Activated CD8-positive, alpha-beta memory T cell treated with anti-CD3 and anti-CD28 coated beads for 1 hour (primary cell): Measurements from ENCODE around the gene ADTRP.
"Not testable (repeated sequence)": the region's sequence is repeated elsewhere in the genome, so short reads cannot be mapped to it uniquely, and the experiment has no call there.

Experiments
- DNase-seq, 2 donors: peaks; one replicate each; pipeline ENCODE4 v3.0.0-alpha.2; 2020; ENCODE audit warnings: low read depth in 1 of 2; ENCODE audit errors: extremely low read depth in 1 of 2

ADTRP gene

DNA sequence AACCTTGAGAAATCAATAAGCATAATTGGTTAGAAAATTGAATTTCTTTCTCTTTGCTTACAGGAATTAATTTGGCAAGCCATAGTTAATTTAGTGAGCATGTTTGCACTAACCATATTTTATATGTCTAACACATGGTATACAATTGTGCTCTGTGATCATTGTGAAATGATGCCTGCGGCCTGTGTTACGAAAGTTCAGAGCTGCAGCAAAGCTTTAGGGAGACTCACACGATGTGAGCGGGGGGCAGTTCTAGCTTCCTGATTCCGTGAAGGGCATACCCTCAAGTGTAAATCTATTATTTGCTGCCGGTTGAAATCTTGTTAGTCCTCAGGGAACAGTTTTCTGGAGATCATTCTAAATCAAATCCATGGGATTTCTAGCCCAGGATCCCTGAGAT, 25.5 kb upstream of the ADTRP start:
- no peak for DNase-seq

DNA sequence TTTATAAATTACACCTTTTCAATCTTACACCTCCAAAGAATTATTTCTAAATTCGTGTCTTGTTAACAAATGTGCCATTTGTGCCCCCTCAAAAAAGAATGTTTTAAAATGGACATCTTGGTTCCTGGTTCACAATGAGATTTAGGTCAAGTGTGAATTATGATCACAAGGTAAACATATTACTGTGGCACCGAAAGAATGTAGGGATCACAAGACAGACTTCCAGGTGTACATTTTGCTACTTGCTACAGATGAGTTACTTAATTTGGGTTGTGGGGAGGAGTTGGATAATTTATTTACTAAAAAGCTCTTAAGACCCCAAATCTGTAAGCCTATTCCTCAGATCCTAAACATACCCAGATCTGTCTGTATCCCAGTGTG, 25.0 kb upstream of the ADTRP start:
- no peak for DNase-seq

DNA sequence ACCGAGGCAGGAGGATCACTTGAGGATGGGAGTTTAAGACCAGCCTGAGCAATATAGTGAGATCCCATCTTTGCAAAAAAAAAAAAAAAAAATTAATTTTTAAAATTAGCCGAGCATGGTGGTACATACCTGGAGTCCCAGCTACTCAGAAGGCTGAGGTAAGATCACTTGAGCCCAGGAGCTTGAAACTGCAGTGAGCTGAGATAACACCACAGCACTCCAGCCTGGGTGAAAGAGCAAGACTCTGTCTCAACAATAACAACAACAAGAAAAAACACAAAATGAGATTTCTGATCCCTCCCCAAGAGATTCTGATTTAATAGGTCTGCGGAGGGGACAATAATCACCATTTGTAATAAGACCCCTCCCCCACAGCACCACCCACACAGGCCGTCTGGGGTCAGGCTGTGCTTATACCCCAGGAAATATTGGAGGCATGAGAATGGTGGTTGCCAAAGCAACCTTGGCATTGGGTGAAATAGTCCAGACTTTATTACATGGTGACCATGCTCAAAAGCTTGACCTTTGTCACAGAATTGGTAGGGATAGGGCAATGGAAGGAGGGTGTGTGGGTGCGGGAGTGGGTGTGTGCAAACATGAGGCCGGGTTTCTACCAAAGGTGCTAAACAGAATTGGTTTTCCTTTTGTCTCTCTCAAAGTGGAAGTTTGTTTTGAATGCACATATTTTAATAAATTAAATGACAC, 24.4 kb upstream of the ADTRP start:
- no peak for DNase-seq

DNA sequence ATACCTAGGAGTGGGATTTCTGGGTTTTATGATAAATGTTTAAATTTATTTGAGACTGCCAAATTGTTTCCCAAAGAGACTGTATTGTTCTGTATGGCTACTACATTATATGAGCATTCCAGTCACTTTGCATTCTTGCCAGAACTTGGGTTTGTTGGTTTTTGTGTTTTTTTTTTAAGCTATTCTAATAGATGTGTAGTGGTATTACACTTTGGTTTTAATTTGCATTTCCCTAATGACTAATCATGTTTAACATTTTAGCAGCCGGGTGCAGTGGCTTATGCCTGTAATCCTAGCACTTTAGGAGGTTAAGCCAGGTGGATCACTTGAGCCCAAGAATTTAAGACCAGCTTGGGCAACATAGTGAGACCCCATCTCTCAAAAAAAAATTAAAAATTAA, 21.9 kb upstream of the ADTRP start:
- not testable (repeated sequence) for DNase-seq

DNA sequence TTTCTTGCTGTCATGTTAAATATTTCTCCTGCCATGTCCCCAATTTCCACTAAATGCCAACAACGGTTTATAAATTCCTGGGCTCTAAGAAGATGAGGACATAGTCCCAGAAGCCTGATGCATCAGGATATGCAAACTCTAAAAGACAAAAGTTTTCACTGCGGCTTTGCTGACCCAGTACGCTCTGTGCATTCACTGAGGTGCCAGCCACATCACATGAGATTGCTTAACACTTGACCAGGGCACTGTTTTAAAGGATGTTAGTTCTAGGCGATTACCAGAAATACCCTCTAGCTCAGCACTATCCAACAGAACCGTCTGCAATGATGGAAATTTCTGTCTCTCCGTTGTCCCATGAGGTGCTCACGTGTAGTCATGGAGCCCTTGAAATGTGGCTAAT, 19.9 kb upstream of the ADTRP start:
- DNase-seq = no peak

DNA sequence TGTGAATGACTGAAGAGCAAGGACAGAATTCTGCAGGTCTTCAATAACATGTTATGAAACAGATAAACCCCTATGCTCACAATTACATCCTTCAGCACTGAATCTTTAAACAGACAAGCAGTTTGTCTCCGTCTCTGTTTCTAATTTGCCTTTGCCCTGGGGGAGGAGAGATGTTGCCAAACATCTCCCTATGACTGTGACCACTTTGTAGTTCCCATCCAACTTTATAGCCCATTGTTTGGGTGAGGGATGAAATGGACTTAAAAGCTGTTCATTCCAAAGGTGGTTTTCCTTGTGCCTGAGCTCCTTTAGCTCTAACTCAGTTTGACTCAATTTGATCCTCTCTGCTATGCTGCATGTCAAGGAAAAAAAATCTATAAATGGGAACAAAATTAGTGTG, 19.5 kb upstream of the ADTRP start:
- DNase-seq = no peak

DNA sequence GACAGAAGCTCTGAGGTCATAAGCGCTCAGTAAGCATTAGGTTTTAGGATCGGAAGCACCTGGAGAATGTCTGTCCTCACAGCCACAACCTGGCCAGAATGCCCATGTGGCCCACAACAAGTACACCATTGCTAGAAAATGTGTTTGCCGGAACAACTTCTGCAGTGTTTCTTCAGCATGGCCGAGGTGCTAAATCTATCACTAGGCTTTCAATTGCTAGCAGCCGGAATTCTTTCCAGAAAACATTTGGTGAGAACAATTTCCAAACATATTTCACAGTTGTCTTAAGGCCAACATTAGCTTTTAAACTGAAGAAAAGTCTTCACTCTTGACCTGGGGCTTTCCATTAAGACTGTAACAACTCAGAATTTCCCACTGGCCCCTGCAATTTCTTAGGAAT, 18.2 kb upstream of the ADTRP start:
- no peak for DNase-seq

DNA sequence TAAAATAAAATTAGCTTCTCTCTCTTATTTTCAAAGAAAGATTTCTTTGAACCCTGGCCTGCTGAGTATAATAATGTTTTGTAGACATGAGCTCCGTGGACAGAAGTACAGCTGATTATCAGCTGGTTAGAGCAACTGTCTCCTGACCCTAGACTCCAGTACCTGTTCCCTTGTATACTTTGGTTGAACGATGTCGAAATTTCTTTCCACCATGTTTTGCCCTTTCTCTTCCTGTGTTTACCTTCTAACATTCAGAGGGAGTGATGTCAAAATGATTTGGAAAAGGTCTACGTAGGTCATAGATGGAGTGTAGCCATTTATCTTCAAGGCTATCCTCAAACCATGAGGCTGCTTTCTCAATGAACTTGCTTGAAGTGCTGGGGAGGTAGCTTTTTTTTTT, 16.8 kb upstream of the ADTRP start:
- DNase-seq = no peak

DNA sequence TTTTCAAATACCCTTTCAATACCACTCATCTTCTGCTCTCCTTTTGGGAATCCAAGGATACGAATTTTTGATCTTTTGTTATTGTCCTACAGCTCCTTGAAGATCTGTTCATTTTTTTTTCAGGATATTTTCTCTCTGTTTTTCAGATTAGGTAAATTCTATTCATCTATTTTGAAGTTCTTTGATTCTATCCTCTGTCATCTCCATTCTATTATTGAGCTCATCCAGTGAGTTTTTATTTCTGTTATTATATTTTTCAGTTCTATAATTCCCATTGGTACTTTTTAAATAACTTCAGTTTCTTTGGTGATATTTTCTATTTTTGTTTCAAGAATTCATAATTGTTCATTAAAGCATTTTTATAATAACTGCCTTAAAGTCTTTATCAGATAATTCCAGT, 14.7 kb upstream of the ADTRP start:
- no peak for DNase-seq

DNA sequence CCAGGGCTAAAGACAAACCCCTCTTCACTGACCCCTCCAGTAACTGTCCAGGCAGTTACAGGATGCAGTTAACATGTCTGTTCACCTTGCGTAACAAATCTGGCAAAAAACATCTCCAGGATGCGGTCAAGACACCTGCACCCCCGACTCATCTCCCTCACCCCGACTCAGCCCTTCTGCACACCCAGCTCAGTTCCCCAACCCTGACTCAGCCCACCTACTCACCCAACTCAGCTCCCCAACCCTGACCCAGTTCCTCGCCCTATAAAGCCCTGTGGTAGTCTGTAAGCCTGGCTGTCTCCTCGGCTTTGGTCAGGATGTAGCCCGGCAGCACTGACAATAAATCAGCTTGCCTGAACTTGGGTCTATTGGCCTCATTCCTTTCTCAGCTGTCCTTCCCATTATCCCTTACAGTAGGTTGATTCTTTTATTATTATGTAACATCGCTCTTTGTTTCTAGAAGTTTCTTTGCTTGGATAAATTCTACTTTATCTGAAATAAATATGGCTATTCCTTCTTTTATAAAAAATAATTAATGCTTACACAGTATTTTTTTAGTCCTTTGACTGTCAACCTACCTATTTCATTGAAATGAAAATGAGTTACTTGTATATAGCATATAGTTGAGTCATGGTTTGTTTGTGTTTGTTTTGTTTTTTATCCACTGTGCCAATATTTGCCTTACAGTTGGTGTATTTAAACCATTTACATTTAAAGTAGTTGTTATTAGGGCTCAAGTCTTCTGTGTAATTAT, 12.9 kb upstream of the ADTRP start:
- DNase-seq = no peak

DNA sequence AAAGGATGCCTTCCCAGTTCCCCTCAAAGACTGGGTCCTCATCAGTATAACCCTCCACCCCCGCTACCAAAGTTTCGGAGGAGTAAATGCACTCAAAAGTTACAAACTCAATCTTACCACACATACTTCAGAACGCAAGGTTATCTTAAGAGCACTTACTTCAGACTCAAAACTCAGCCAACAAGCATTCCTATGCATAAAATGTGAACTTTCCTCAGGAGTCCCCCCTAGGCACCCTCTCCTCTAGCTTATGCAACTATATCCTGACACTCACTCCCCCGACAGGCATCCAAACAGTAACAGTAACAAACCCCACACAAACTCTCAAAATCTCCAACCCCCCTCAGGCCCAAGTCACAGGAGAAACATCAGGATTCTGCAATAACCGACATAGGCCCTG, 11.1 kb upstream of the ADTRP start:
- no peak for DNase-seq

DNA sequence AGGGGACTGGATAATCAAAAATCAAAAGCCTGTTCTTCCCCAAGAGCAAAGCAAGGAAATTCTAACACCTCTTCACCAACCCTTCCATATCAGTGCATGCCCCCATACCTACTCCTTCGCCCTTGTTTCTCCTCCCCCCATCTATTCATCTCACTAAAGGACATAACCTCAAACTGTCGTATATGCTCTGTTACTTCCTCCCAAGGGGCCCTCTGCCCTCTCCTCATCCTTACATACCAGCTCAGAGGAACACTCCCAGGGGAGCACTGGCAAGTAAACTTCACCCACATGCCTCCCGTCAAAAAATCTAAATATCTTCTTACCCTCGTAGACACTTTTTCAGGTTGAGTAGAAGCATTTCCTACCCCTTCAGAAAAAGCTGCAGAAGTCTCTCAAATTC, 9.4 kb upstream of the ADTRP start:
- DNase-seq = no peak

DNA sequence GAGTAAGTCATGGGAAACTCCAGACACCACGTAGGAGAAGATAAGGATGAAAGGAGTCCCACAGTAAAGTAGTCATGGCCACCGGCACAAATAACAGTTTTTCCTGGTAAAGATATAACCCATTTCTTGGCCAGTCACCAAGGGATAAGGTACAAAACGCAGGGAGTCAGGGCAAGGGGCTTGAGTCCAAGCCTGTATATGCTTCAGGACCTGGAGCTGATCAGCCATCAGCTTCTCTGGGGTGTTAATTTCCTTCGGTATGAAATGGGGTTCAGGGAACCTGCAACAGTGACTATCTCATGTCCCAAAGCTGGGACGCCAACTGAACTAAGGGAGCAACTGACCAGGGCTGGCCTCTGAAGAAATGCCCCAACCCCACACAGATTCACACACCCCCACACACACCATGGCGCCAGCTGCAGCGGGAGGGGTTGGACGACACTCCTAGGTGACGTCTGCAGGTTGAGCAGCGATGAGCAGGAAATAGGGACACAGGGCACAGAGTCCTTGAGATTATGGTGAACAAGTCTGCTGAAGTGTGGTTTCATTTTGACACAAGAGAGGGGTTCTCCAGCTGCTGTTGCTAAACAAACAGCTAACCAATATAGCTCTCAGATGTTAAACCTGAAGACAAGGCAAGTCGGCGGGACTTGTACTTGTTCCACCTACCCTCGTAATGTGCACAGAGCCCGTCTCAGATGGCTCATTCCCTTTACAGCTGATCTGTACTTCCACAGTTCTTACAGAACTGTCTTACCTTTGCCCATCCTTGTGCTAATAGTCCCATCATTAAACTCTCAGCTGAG, 7.4 kb upstream of the ADTRP start:
- DNase-seq = no peak

DNA sequence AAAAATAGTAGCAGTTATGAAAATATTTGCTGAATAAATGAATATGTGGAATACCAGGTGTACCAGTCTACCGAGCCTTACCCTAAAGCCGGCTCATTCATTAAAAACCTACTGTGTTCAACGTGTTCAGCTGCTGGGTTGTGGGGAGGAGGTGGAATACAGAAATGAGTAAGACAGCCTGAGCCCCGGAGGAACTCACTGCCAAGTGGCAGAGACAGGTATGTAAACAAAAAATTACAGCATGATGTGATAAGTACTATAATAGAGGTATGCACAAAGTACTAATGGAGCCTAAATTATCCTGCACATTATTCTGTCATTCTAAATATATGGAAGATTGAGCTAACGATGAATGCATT, 6.8 kb upstream of the ADTRP start:
- DNase-seq = no peak

DNA sequence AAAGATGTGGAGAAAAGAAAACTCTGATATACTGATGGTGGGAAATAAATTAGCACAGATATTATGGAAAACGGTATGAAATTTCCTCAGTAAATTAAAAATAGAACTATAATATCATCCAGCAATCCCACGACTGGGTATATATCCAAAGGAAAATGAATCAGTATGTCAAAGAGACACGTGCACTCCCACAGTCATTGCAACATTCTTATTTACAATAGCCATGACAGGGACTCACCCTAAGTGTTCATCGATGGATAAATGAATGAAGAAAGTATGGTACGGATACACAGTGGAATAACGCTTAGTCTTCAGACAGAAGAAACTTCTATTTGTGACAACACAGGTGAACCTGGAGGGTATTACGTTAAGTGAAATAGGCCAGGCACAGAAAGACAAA, 5.7 kb upstream of the ADTRP start:
- no peak for DNase-seq

DNA sequence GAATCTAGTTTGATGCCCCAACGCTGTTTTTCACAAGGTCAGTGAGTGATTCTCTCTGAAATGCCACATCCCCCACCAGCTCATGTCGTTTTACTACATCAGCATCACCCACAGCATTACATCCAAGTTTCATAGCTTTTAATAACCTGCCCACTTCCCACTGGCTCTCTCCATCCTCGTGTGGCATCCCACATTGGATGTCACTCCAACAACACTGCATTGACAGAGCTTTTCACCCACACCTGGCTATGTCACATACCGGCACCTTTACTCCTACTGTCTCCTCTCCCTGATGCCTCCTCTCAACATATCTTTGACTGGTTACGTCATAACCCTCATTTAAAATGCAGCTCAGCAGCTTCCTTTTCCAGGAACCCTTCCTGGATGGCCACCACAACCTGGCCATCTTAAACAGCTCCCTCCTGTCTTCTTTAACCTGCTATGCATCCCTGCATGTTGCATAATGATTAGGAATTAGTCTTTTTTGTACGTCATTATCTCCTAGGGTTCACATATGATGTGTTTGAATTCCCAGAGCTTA, 5.0 kb upstream of the ADTRP start:
- DNase-seq = no peak

DNA sequence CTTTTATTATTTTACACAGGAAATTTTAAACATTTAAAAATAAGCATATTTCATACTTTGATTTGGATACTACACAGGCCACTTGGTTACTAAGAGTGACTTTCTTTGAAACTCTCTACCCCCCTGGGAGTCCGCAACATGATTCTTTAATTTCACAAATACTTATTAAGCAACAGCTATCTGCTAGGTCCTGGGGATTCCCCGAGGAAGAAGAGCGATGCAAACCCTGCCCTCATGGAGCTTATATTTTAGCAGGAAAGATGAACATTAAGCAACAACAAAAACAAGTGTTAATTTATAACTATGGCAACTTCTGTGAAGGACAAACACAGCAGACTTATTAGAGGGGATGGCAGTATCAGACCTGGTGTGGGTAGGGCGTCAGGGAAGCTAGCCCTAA, 3.9 kb upstream of the ADTRP start:
- DNase-seq = no peak

DNA sequence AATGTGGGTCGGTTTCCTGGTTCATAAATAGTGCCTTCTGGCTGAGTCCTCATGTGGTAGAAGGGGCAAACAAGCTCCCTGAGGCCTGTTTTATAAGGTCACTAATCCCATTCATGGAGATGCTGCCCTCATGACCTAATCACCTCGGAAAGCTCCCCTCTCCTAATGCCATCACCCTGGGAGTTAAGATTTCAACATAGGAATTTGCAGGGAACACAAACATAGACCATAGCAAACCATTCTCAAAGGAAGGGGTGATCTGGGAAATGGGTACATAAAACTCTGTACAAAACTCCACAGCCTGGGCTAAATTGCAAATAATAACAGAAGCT, 1.5 kb upstream of the ADTRP start:
- DNase-seq = no peak

DNA sequence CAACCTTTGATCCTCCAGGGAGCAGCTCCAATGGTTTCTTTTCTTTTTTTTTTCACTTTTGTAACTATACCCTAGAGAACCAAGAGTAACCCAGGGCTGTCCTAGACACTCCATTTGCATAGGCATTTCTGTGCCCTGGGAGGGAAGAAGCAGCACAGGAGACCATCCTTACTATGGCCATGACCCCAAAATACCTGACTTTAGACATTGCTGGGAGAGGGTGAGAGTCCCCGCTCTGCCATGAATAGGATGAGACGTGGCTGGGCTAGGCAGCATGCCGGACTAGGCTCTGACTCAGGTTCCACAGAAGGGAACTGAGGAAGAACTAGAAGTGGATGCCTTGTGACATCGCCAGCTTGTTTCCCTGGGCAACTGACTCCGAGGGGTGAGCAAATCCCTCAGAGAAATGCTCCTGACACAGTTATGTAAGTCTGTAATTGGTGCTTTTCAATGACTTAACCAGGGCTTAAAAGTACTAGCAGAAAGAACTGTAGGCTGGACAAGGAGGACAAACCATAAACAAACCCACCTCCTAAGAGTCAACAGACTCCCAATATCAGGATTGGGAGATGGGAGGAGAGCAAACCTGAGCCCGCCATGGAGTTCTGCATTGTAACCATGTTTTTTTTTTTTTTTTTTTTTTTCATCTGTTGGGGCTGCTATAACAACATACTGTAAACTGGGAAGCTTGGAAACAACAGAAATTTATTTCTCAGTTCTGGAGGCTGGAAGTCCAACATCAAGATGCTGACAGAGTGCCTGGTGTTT, 910 bp upstream of the ADTRP start:
- DNase-seq = no peak

DNA sequence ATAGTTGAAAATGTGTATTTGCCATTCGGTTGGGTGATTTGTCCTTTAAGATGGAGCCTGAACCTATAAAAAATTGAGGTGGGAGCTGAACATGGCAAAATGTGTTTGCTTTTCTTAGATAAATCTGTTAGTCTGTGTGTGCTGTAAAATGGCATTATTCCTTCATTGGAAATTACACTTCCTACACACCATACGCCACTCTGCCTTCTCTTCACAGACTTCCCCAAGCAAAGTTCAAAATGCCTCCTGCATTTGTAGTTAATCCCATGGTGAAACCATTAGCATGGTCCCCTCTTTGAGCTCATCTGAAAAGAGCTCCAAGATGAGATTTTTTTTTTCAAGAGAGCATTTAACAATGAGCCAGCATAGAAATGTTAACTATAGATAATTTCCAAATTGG, 567 bp downstream of the ADTRP start:
- DNase-seq = no peak

DNA sequence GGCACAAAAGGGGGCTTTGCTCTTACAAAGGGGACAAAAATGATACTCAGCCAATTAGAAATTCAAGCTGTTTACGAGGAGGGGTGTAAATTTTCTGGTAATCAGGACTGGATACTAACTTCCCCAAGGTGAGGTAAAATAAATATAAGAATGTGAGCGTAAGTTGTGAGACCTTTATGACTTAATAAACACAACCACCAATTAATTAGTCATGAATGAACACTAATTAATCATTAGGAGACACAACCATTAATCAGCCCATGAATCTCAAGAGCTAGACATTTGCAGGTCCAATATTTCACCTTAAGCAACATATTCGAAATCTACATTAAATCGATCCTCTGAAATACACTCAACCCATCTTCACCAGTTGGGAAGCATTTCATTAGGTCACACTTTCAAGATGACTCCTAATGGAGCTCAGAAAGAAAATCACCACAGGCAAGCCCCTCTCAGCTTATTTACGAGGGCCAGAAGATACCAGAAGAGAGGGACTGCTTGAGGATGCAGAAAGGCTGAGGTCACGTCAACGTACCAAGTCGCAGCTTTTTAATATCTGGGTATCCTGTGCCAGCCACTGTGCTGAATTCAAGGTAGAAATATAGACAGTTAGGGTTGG, 2.7 kb downstream of the ADTRP start:
- DNase-seq = no peak
